Liver (tissue), 3 donors: ENCODE data around the gene SORCS2.

Experiments used
- ATF3 ChIP-seq: IDR thresholded peaks from 2 replicates; pipeline ENCODE4 v1.6.1; 2016; ENCODE audit warnings: antibody characterized with exemption
- CTCF ChIP-seq: fragments of 150-350 bp; IDR thresholded peaks from 2 replicates; pipeline ENCODE4 v1.5.1; 2017; ENCODE audit warnings: improper control_type of control experiment, low read depth, low read length; ENCODE audit not compliant: missing input control
- EGR1 ChIP-seq, 2 donors: IDR thresholded peaks; 2 replicates each; pipeline ENCODE4 v1.6.1; 2016 to 2018; ENCODE audit warnings: antibody characterized with exemption in 2 of 2, low read depth in 2 of 2
- JUND ChIP-seq, 2 donors: IDR thresholded peaks; 2 replicates each; pipeline ENCODE4 v1.6.1; 2016; ENCODE audit warnings: antibody characterized with exemption in 2 of 2
- MAX ChIP-seq: IDR thresholded peaks from 2 replicates; pipeline ENCODE4 v1.6.1; 2016; ENCODE audit warnings: antibody characterized with exemption
- REST ChIP-seq: IDR thresholded peaks from 2 replicates; pipeline ENCODE4 v1.6.1; 2016; ENCODE audit warnings: antibody characterized with exemption, mild to moderate bottlenecking
- TAF1 ChIP-seq: conservative IDR thresholded peaks from 2 replicates; pipeline ENCODE4 v1.6.1; 2016; ENCODE audit warnings: antibody characterized with exemption, mild to moderate bottlenecking
- ZBTB33 ChIP-seq: IDR thresholded peaks from 2 replicates; pipeline ENCODE4 v1.6.1; 2016; ENCODE audit warnings: antibody characterized with exemption
- donor health status: healthy.
- donor health status: healthy.

- TF ChIP-seq CTCF, result no peak
- no peak for TF ChIP-seq TAF1
- no peak for TF ChIP-seq ATF3
- no peak for TF ChIP-seq ZBTB33
- TF ChIP-seq EGR1 (IDR thresholded peaks at IDR 0.05; ENCODE audit: low read depth in 2 of 2), result no peak
- no peak for TF ChIP-seq JUND (IDR thresholded peaks at IDR 0.05)
- no peak for TF ChIP-seq MAX
- no peak for TF ChIP-seq REST
These were observed 566.9 kb downstream of the SORCS2 start for GRCh38 chr4:7759216-7759615.
